ENCODE measurements around the gene HIBCH. TPM values are rescaled to one million over a fixed set of nuclear protein-coding genes. Genes with fewer than 3 reads are reported as not detected.

The HIBCH gene
- total and polyA plus RNA-seq, 2 of the 13 experiments (the other 11 are each of a cell fraction or from before 2014, with no cell fraction given) = 18.8 to 49.5 TPM

DNA sequence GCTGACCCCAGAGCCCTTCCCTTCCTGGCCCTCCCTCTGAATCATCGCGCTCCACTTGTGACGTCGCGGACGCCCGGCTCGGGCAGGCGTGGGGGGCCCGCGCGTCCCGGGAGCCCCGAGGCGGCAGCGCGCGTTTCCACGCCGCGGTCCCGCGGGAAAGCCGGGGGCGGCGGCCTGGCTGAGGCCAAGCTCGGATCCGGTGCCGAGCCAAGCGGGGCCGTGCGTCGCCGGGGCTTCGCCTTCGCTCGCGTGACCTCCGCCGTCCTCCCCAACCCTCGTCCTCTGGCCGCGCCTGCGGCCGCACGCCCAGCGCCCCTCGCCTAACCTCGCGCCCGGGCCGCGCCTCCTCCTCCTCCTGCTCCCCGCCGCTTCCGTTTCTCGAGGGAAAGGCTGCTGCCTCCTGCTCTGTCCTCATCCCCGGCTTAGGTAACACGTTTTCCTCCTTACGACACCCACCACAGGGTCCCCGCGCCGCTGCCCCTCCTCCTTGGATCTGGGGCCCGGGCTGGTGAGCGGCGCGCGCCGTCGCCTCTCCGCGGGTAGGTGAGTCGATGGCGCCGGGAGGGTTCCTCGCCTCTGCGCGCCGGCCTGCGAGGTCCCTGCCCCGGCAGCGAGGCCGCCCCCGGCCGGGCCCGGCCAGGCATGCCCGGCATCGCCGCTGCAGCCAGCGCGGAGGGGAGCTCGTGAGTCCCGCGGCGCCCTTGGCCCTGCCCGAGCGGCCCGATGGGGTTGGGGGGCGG is 24.1 kb upstream of the HIBCH start, which contains the start of gene INPP1 (continued):
- TF ChIP-seq, protein P1, sequence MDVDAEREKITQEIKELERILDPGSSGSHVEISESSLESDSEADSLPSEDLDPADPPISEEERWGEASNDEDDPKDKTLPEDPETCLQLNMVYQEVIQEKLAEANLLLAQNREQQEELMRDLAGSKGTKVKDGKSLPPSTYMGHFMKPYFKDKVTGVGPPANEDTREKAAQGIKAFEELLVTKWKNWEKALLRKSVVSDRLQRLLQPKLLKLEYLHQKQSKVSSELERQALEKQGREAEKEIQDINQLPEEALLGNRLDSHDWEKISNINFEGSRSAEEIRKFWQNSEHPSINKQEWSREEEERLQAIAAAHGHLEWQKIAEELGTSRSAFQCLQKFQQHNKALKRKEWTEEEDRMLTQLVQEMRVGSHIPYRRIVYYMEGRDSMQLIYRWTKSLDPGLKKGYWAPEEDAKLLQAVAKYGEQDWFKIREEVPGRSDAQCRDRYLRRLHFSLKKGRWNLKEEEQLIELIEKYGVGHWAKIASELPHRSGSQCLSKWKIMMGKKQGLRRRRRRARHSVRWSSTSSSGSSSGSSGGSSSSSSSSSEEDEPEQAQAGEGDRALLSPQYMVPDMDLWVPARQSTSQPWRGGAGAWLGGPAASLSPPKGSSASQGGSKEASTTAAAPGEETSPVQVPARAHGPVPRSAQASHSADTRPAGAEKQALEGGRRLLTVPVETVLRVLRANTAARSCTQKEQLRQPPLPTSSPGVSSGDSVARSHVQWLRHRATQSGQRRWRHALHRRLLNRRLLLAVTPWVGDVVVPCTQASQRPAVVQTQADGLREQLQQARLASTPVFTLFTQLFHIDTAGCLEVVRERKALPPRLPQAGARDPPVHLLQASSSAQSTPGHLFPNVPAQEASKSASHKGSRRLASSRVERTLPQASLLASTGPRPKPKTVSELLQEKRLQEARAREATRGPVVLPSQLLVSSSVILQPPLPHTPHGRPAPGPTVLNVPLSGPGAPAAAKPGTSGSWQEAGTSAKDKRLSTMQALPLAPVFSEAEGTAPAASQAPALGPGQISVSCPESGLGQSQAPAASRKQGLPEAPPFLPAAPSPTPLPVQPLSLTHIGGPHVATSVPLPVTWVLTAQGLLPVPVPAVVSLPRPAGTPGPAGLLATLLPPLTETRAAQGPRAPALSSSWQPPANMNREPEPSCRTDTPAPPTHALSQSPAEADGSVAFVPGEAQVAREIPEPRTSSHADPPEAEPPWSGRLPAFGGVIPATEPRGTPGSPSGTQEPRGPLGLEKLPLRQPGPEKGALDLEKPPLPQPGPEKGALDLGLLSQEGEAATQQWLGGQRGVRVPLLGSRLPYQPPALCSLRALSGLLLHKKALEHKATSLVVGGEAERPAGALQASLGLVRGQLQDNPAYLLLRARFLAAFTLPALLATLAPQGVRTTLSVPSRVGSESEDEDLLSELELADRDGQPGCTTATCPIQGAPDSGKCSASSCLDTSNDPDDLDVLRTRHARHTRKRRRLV (CRISPR knock-in tag; IDR thresholded peaks at IDR 0.05) = no peak
- TF ChIP-seq CREB1 (IDR thresholded peaks at IDR 0.05) (peak; percentile 44; the same call in 1 of the 2 replicates), CREB1 (CRISPR knock-in tag; IDR thresholded peaks at IDR 0.05) (no peak), ZBTB21 (CRISPR knock-in tag; IDR thresholded peaks at IDR 0.05) (no peak), ZNF383 (CRISPR knock-in tag; IDR thresholded peaks at IDR 0.05; ENCODE audit: borderline replicate concordance) (peak; percentile 61; the same call in 1 of the 2 replicates), ZNF12 (CRISPR knock-in tag; IDR thresholded peaks at IDR 0.05) (peak; percentile 33; the same call in 1 of the 2 replicates), POLR2AphosphoS5 (IDR thresholded peaks at IDR 0.05; ENCODE audit: low read depth, low read length) (peak; percentile 32), AHR (CRISPR knock-in tag; IDR thresholded peaks at IDR 0.05) (0 out of 2 replicates have a peak, but pooled peaks have one; percentile 26), SALL2 (CRISPR knock-in tag; IDR thresholded peaks at IDR 0.05) (peak; percentile 92; the same call in 1 of the 2 replicates), EHMT2 (IDR thresholded peaks at IDR 0.05; ENCODE audit: borderline replicate concordance, low read depth, low read length) (no peak), ZNF33B (CRISPR knock-in tag; IDR thresholded peaks at IDR 0.05) (peak; percentile 79; the same call in 1 of the 2 replicates), KLF12 (CRISPR knock-in tag; IDR thresholded peaks at IDR 0.05; ENCODE audit: borderline replicate concordance) (peak; percentile 63; the same call in 1 of the 2 replicates), ASH2L (IDR thresholded peaks at IDR 0.05; ENCODE audit: insufficient read length, low read depth, low read length) (peak; percentile 93), CAMTA2 (CRISPR knock-in tag; IDR thresholded peaks at IDR 0.05; ENCODE audit: borderline replicate concordance) (no peak), SMARCC2 (IDR thresholded peaks at IDR 0.05) (no peak), KDM2A (CRISPR knock-in tag; IDR thresholded peaks at IDR 0.05; ENCODE audit: borderline replicate concordance, low read depth) (peak; percentile 84)
- TF ChIP-seq, protein P2, sequence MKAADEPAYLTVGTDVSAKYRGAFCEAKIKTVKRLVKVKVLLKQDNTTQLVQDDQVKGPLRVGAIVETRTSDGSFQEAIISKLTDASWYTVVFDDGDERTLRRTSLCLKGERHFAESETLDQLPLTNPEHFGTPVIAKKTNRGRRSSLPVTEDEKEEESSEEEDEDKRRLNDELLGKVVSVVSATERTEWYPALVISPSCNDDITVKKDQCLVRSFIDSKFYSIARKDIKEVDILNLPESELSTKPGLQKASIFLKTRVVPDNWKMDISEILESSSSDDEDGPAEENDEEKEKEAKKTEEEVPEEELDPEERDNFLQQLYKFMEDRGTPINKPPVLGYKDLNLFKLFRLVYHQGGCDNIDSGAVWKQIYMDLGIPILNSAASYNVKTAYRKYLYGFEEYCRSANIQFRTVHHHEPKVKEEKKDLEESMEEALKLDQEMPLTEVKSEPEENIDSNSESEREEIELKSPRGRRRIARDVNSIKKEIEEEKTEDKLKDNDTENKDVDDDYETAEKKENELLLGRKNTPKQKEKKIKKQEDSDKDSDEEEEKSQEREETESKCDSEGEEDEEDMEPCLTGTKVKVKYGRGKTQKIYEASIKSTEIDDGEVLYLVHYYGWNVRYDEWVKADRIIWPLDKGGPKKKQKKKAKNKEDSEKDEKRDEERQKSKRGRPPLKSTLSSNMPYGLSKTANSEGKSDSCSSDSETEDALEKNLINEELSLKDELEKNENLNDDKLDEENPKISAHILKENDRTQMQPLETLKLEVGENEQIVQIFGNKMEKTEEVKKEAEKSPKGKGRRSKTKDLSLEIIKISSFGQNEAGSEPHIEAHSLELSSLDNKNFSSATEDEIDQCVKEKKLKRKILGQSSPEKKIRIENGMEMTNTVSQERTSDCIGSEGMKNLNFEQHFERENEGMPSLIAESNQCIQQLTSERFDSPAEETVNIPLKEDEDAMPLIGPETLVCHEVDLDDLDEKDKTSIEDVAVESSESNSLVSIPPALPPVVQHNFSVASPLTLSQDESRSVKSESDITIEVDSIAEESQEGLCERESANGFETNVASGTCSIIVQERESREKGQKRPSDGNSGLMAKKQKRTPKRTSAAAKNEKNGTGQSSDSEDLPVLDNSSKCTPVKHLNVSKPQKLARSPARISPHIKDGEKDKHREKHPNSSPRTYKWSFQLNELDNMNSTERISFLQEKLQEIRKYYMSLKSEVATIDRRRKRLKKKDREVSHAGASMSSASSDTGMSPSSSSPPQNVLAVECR (CRISPR knock-in tag; IDR thresholded peaks at IDR 0.05; ENCODE audit: borderline replicate concordance) = peak; percentile 77
